ENCODE results near the gene PMS2. TPM values are rescaled to one million over a fixed set of nuclear protein-coding genes. Genes with fewer than 3 reads are reported as not detected.

The PMS2 gene
- total RNA-seq, 1 experiment from 2014 or later, result 30.3 TPM

DNA sequence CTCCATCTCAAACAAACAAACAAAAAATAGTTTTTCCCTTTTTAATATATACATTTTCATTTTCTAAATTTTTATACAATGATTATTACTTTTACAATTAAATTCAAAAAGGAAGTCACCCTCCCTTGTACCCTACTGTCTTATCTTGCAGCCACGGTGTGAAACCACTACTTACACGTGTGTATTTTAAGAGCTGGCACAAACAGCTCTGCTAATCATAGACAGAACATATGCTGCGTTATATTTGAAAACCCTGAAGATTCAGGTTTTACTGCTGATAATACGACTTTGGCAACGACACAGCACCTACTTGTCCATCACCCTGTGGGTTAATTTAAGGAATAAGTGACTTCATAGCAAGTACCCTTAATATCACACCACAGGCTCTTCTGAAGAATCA, 23.3 kb upstream of the PMS2 start:
- peaks cover 39% of the 10 kb centered on the region for H3K36me3 ChIP-seq (ENCODE audit: insufficient read depth, low read length)

DNA sequence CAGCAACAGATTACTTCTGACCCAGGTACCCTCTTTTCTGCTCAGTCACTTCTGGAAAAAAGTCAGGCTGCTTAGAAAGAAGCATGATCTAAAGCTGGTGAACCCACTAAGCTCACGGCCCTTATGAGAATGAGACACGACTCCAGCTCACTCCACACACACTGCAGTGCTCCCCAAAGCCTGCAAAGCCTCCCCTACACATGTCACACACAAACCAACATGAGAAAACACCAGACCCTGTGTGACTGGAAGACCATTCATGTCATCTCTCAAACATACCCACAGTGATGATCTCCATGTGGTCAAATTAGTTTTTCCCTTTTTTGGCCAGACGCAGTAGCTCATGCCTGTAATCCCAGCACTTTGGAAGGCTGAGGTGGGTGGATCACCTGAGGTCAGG, 22.7 kb upstream of the PMS2 start:
- Histone ChIP-seq H3K27ac (ENCODE audit: low read length) (no peak overlapping the region), H2AFZ (ENCODE audit: low read length) (no peak overlapping the region), H4K20me1 (ENCODE audit: insufficient read depth, low read depth, low read length) (no peaks in the 10 kb centered on the region), H3K9ac (ENCODE audit: low read length) (no peak overlapping the region), H3K4me2 (ENCODE audit: low read depth, low read length, poor library complexity, severe bottlenecking) (no peak overlapping the region), H3K4me3 (ENCODE audit: low read length) (no peak overlapping the region), H3K4me1 (ENCODE audit: low read length) (no peaks in the 10 kb centered on the region), H3K79me2 (ENCODE audit: low read length) (peaks cover 26% of the 10 kb centered on the region), H3K9me2 (replicated peaks; ENCODE audit: insufficient read depth, low read length) (no peaks in the 10 kb centered on the region), H3K36me3 (ENCODE audit: insufficient read depth, low read length) (peaks cover 43% of the 10 kb centered on the region), H3K9me3 (ENCODE audit: low read length) (no peaks in the 10 kb centered on the region), H3K27me3 (ENCODE audit: low read length) (no peaks in the 10 kb centered on the region)
- DNase-seq, result no peak

More for the DNA sequence above, 23.3 kb upstream of the PMS2 start:
- Histone ChIP-seq H4K20me1 (ENCODE audit: insufficient read depth, low read depth, low read length) (no peaks in the 10 kb centered on the region), H3K9me3 (ENCODE audit: low read length) (no peaks in the 10 kb centered on the region), H3K4me3 (ENCODE audit: low read length) (no peak overlapping the region), H3K4me1 (ENCODE audit: low read length) (no peaks in the 10 kb centered on the region), H3K27ac (ENCODE audit: low read length) (no peak overlapping the region), H3K27me3 (ENCODE audit: low read length) (no peaks in the 10 kb centered on the region), H3K9ac (ENCODE audit: low read length) (no peak overlapping the region), H3K9me2 (replicated peaks; ENCODE audit: insufficient read depth, low read length) (no peaks in the 10 kb centered on the region), H2AFZ (ENCODE audit: low read length) (no peak overlapping the region), H3K4me2 (ENCODE audit: low read depth, low read length, poor library complexity, severe bottlenecking) (no peak overlapping the region), H3K79me2 (ENCODE audit: low read length) (peaks cover 26% of the 10 kb centered on the region)
- DNase-seq, result no peak

DNA sequence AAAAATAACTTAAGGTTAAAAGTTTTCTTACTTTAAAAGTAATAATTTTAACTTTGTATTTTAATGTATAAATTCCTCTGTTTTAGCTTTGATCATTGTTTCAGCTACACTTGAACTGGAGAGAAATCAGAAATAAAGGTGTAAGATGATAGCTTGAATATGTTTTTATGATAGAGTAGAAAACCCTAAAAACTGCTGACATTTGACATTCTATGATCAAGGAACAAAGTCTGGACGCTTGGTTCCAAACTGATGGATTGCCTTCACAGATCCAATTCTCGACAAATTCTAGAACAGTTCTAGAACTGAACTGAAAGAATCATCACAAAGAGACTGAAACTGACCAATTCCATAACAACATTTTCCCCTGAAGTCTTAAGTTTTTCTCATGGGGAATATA, 22.1 kb upstream of the PMS2 start, which contains the start of gene ANKRD61:
ANKRD61 (plus strand) TSS at position 389 of the 400 bp plus-strand sequence; CDS start at position 389, 0 bp downstream.
- no peak within 1 kb of the TSS for H3K27ac ChIP-seq (ENCODE audit: low read length)
- no peaks in the 10 kb centered on the region for H3K4me1 ChIP-seq (ENCODE audit: low read length)
- H3K4me3 ChIP-seq (ENCODE audit: low read length), result no peak within 1 kb of the TSS
- no peak within 1 kb of the TSS for H2AFZ ChIP-seq (ENCODE audit: low read length)
- no peaks in the 10 kb centered on the region for H4K20me1 ChIP-seq (ENCODE audit: insufficient read depth, low read depth, low read length)
- H3K36me3 ChIP-seq (ENCODE audit: insufficient read depth, low read length), result peaks cover 42% of the 10 kb centered on the region
- DNase-seq, result no peak
- peaks cover 21% of the 10 kb centered on the region for H3K79me2 ChIP-seq (ENCODE audit: low read length)
- no peak within 1 kb of the TSS for H3K4me2 ChIP-seq (ENCODE audit: low read depth, low read length, poor library complexity, severe bottlenecking)
- H3K9me3 ChIP-seq (ENCODE audit: low read length), result no peaks in the 10 kb centered on the region
- H3K27me3 ChIP-seq (ENCODE audit: low read length), result no peaks in the 10 kb centered on the region
- no peak within 1 kb of the TSS for H3K9ac ChIP-seq (ENCODE audit: low read length)
- no peaks in the 10 kb centered on the region for H3K9me2 ChIP-seq (replicated peaks; ENCODE audit: insufficient read depth, low read length)

DNA sequence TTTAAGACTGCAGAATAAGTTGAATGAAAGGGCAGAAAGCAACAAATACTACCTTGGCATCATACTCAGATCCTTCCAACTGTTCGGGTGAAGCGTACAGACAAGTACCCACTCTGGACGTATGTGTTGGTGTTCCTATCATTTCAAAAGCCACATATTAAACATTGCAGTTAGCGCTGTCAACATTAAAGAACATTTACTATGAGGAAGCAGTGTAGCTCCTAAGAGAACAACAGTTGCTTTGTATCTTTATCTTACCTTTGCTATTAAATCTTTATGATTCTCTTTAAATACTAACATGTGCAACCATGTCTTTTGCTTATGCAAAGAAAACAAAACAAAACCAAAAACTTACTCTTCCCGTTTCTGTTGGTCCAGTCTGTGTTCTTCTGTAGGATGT, 19.7 kb upstream of the PMS2 start:
- no peak overlapping the region for H3K4me3 ChIP-seq (ENCODE audit: low read length)
- H3K9me3 ChIP-seq (ENCODE audit: low read length), result no peaks in the 10 kb centered on the region
- no peaks in the 10 kb centered on the region for H3K4me1 ChIP-seq (ENCODE audit: low read length)
- no peak overlapping the region for H3K4me2 ChIP-seq (ENCODE audit: low read depth, low read length, poor library complexity, severe bottlenecking)
- DNase-seq, result no peak
- H3K79me2 ChIP-seq (ENCODE audit: low read length), result peaks cover 6% of the 10 kb centered on the region
- no peak overlapping the region for H3K9ac ChIP-seq (ENCODE audit: low read length)
- H3K27me3 ChIP-seq (ENCODE audit: low read length), result no peaks in the 10 kb centered on the region
- no peak overlapping the region for H2AFZ ChIP-seq (ENCODE audit: low read length)
- no peaks in the 10 kb centered on the region for H3K9me2 ChIP-seq (replicated peaks; ENCODE audit: insufficient read depth, low read length)
- H3K36me3 ChIP-seq (ENCODE audit: insufficient read depth, low read length), result peaks cover 50% of the 10 kb centered on the region
- H3K27ac ChIP-seq (ENCODE audit: low read length), result no peak overlapping the region
- peaks cover 10% of the 10 kb centered on the region; the same call in 1 of the 2 replicates for H4K20me1 ChIP-seq (ENCODE audit: insufficient read depth, low read depth, low read length)

DNA sequence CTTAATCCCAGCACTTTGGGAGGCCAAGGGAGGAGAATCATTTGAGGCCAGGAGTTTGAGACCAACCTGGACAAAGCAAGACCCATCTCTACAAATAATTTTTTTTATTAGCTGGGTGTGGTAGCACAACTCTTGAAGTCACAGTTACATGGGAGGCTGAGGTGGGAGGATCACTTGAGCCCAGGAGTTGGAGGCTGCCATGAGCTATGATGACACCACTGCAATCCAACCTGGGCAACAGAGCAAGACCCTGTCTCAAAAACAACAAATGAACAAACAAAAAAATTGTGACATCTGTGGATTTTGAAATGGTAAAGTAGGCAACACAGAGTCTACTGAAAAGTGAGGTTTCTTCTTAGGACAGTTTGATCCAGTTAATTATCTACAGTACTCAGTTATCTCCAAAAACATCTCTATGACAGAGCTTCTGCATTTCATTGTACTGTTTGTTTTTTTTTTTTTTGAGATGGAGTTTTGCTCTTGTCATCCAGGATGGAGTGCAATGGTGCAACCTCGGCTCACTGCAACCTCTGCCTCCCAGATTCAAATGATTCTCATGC, 19.0 kb upstream of the PMS2 start:
- no peak overlapping the region for H3K27ac ChIP-seq (ENCODE audit: low read length)
- no peaks in the 10 kb centered on the region for H3K9me3 ChIP-seq (ENCODE audit: low read length)
- peaks cover 52% of the 10 kb centered on the region for H3K36me3 ChIP-seq (ENCODE audit: insufficient read depth, low read length)
- H3K4me3 ChIP-seq (ENCODE audit: low read length), result no peak overlapping the region
- peaks cover 9% of the 10 kb centered on the region for H3K79me2 ChIP-seq (ENCODE audit: low read length)
- no peak overlapping the region for H3K9ac ChIP-seq (ENCODE audit: low read length)
- H2AFZ ChIP-seq (ENCODE audit: low read length), result no peak overlapping the region
- H3K9me2 ChIP-seq (replicated peaks; ENCODE audit: insufficient read depth, low read length), result no peaks in the 10 kb centered on the region
- H3K4me2 ChIP-seq (ENCODE audit: low read depth, low read length, poor library complexity, severe bottlenecking), result no peak overlapping the region
- DNase-seq, result no peak
- no peaks in the 10 kb centered on the region for H3K27me3 ChIP-seq (ENCODE audit: low read length)
- no peaks in the 10 kb centered on the region for H3K4me1 ChIP-seq (ENCODE audit: low read length)
- peaks cover 15% of the 10 kb centered on the region; the same call in 1 of the 2 replicates for H4K20me1 ChIP-seq (ENCODE audit: insufficient read depth, low read depth, low read length)

DNA sequence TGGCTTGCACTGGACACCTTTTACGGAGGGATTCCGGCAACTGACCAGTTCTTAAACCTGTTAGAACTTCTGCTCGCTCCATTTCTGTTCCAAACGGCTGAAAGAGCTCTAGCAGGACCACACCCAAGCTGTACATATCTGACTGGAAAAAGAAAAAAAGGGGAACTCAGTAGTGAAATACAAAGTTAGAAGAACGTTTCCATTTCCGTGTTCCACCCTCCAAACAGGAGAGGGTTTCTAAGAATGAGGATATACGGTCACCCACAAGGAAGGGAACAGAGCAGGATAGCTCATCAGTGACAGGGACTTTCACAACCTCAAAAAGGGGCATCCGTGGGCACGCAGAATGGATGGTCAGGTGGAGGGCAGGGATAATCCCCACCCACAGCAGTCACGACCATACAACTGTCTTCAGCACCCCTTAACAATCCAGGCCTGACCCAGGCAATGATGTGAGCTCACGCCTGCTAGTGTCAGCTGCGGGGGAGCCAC, 18.0 kb upstream of the PMS2 start:
- Histone ChIP-seq H3K36me3 (ENCODE audit: insufficient read depth, low read length) (peaks cover 60% of the 10 kb centered on the region), H4K20me1 (ENCODE audit: insufficient read depth, low read depth, low read length) (peaks cover 20% of the 10 kb centered on the region), H3K4me1 (ENCODE audit: low read length) (no peaks in the 10 kb centered on the region), H3K9me2 (replicated peaks; ENCODE audit: insufficient read depth, low read length) (no peaks in the 10 kb centered on the region), H3K27ac (ENCODE audit: low read length) (no peak overlapping the region), H3K4me3 (ENCODE audit: low read length) (no peak overlapping the region), H3K9ac (ENCODE audit: low read length) (no peak overlapping the region), H3K79me2 (ENCODE audit: low read length) (peaks cover 5% of the 10 kb centered on the region), H2AFZ (ENCODE audit: low read length) (no peak overlapping the region), H3K27me3 (ENCODE audit: low read length) (no peaks in the 10 kb centered on the region), H3K9me3 (ENCODE audit: low read length) (no peaks in the 10 kb centered on the region), H3K4me2 (ENCODE audit: low read depth, low read length, poor library complexity, severe bottlenecking) (no peak overlapping the region)
- DNase-seq, result no peak

DNA sequence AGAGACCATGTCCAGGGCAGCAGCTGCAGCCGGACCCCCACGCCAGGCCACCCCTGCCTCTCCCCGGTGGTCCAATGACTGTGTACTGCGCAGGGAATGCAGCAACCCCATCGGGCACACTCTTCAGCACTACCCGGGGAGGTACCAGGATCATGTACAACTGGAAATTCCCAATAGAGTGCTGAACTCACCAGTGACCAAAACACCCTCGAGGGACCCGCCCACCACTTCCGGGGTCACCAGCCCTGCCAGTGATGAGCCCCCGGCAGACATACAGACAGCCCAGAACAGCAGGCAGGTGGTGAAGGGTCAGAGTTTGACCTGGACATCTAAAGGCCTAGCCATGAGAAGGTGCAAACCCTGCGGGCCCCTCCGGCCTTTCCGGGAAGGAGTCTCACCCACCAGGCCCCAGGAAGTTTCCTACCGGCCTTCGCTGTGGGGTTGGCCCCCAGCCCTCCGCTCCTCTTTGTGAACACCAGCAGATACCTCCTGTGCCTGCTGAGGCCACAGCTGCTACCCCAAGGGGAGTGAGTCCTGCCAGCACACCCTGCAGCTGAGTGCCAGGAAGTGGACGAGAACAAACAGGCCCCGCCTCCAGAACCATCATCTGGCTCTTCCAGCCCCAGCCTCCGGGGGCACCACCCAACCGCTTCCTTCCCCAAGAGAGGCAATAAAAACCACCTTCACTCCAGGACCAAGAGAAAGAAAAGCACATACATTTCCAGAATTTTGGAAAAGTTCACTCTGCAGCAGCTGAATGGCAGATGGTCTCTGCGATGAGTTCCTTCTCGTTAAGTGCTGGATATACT, 17.4 kb upstream of the PMS2 start:
- H3K4me1 ChIP-seq (ENCODE audit: low read length), result no peaks in the 10 kb centered on the region
- peaks cover 20% of the 10 kb centered on the region for H4K20me1 ChIP-seq (ENCODE audit: insufficient read depth, low read depth, low read length)
- no peak overlapping the region for H3K9ac ChIP-seq (ENCODE audit: low read length)
- no peak overlapping the region for H3K4me3 ChIP-seq (ENCODE audit: low read length)
- H3K9me2 ChIP-seq (replicated peaks; ENCODE audit: insufficient read depth, low read length), result no peaks in the 10 kb centered on the region
- no peak overlapping the region for H2AFZ ChIP-seq (ENCODE audit: low read length)
- H3K27me3 ChIP-seq (ENCODE audit: low read length), result no peaks in the 10 kb centered on the region
- no peaks in the 10 kb centered on the region for H3K9me3 ChIP-seq (ENCODE audit: low read length)
- peaks cover 65% of the 10 kb centered on the region for H3K36me3 ChIP-seq (ENCODE audit: insufficient read depth, low read length)
- H3K4me2 ChIP-seq (ENCODE audit: low read depth, low read length, poor library complexity, severe bottlenecking), result no peak overlapping the region
- DNase-seq, result peak; percentile 78
- no peak overlapping the region for H3K27ac ChIP-seq (ENCODE audit: low read length)
- H3K79me2 ChIP-seq (ENCODE audit: low read length), result peaks cover 5% of the 10 kb centered on the region

DNA sequence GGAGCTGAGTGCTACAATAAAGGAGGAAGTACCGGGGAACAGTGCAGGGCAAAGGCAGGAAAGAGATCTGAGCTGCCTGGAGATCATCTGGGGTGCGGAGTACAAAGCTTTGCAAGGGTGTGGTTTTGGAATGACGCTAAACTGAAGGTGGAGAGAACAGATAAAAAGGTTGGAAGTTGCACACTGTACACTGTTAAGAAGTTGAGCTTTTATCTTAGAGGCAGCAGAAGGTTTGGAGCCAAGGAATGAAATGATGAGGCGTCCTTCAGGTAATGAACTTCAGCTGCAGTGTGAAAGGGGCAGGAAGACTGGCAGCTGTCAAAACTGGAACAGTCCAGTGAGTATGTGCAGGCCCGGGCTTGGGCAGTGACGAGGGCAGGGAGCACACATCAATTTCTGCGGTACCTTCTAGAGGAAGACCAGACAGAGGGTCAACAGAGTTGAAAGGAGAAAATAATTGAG, 15.2 kb upstream of the PMS2 start:
- DNase-seq, result no peak
- no peaks in the 10 kb centered on the region for H3K27me3 ChIP-seq (ENCODE audit: low read length)
- H3K4me2 ChIP-seq (ENCODE audit: low read depth, low read length, poor library complexity, severe bottlenecking), result no peak overlapping the region
- H2AFZ ChIP-seq (ENCODE audit: low read length), result no peak overlapping the region
- H3K79me2 ChIP-seq (ENCODE audit: low read length), result peaks cover 5% of the 10 kb centered on the region
- H4K20me1 ChIP-seq (ENCODE audit: insufficient read depth, low read depth, low read length), result peaks cover 26% of the 10 kb centered on the region
- H3K9me2 ChIP-seq (replicated peaks; ENCODE audit: insufficient read depth, low read length), result no peaks in the 10 kb centered on the region
- H3K4me3 ChIP-seq (ENCODE audit: low read length), result no peak overlapping the region
- peaks cover 69% of the 10 kb centered on the region for H3K36me3 ChIP-seq (ENCODE audit: insufficient read depth, low read length)
- H3K27ac ChIP-seq (ENCODE audit: low read length), result no peak overlapping the region
- no peak overlapping the region for H3K9ac ChIP-seq (ENCODE audit: low read length)
- H3K9me3 ChIP-seq (ENCODE audit: low read length), result no peaks in the 10 kb centered on the region
- no peaks in the 10 kb centered on the region for H3K4me1 ChIP-seq (ENCODE audit: low read length)
